ENCODE data around the gene TOGARAM1.

TOGARAM1 gene

DNA sequence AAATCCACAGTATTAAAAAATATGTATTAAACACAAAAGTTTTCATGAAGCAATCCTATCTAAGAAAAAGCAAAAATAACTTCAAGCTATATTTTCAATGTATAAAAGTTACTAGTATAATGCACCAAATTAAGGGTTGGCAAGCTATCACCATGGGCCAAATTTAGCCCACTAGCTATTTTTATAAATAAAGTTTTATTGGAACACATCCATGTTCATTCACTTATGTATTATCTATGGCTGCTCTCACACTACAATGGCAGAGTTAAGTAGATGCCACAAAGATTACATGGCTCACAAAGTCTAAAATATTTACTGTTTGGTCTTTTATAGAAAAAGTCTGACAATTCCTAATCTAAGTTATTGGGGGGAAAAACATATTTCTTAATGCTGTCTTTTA, 17.9 kb upstream of the TOGARAM1 start:
- Histone ChIP-seq H3K4me3 (ENCODE audit: low read depth, low read length, poor library complexity, severe bottlenecking) (no peak overlapping the region), H3K79me2 (ENCODE audit: insufficient read depth, low read length) (peaks cover 5% of the 10 kb centered on the region; the same call in 1 of the 2 replicates), H3K4me1 (ENCODE audit: insufficient read depth, low read length, severe bottlenecking) (no peaks in the 10 kb centered on the region), H3F3A (ENCODE audit: insufficient read depth, low read length) (no peaks in the 10 kb centered on the region; the same call in 1 of the 2 replicates), H3K36me3 (ENCODE audit: insufficient read depth, low read length) (peaks cover 65% of the 10 kb centered on the region), H3K9me2 (ENCODE audit: low read depth, low read length) (no peaks in the 10 kb centered on the region), H3K9ac (ENCODE audit: low read length) (no peak overlapping the region), H3K27ac (ENCODE audit: low read depth, low read length, poor library complexity, severe bottlenecking) (no peak overlapping the region), H3K4me2 (ENCODE audit: low read length) (no peak overlapping the region), H4K20me1 (ENCODE audit: insufficient read depth, low read length) (no peaks in the 10 kb centered on the region), H2AFZ (ENCODE audit: low read length) (no peak overlapping the region), H3K9me3 (ENCODE audit: low read length) (peaks cover 6% of the 10 kb centered on the region; the same call in 1 of the 2 replicates), H3K27me3 (ENCODE audit: insufficient read depth, low read length) (no peaks in the 10 kb centered on the region)
- no peak for TF ChIP-seq EZH2 (IDR thresholded peaks at IDR 0.05; ENCODE audit: borderline replicate concordance, low read length)
- TF ChIP-seq, protein P1, sequence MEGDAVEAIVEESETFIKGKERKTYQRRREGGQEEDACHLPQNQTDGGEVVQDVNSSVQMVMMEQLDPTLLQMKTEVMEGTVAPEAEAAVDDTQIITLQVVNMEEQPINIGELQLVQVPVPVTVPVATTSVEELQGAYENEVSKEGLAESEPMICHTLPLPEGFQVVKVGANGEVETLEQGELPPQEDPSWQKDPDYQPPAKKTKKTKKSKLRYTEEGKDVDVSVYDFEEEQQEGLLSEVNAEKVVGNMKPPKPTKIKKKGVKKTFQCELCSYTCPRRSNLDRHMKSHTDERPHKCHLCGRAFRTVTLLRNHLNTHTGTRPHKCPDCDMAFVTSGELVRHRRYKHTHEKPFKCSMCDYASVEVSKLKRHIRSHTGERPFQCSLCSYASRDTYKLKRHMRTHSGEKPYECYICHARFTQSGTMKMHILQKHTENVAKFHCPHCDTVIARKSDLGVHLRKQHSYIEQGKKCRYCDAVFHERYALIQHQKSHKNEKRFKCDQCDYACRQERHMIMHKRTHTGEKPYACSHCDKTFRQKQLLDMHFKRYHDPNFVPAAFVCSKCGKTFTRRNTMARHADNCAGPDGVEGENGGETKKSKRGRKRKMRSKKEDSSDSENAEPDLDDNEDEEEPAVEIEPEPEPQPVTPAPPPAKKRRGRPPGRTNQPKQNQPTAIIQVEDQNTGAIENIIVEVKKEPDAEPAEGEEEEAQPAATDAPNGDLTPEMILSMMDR (IDR thresholded peaks at IDR 0.05; ENCODE audit: low read length) = no peak

DNA sequence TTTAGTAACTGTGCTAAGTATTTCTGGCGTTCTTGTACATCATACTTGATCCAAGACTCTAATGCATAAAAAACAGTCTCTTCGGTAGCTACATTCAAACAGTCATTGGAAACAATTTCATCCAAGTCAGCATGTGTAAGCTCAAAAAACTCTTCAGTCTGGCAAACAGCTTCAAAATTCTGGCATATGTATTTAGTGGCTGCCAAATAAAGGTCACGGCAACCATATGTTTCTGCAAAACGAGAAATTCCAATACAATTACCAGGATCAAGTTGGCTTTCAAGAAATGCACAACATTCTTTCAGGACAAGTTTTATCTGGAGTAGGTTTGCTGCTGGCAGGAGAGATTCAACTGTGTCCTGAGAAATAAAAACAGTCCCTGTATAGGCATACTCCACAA, 16.7 kb upstream of the TOGARAM1 start:
- peaks cover 6% of the 10 kb centered on the region; the same call in 1 of the 2 replicates for H3K9me3 ChIP-seq (ENCODE audit: low read length)
- TF ChIP-seq, protein P1 (IDR thresholded peaks at IDR 0.05; ENCODE audit: low read length) = no peak
- no peak for TF ChIP-seq EZH2 (IDR thresholded peaks at IDR 0.05; ENCODE audit: borderline replicate concordance, low read length)
- no peaks in the 10 kb centered on the region for H3K27me3 ChIP-seq (ENCODE audit: insufficient read depth, low read length)
- H3K4me1 ChIP-seq (ENCODE audit: insufficient read depth, low read length, severe bottlenecking) = no peaks in the 10 kb centered on the region
- H4K20me1 ChIP-seq (ENCODE audit: insufficient read depth, low read length) = no peaks in the 10 kb centered on the region
- peaks cover 10% of the 10 kb centered on the region for H3K79me2 ChIP-seq (ENCODE audit: insufficient read depth, low read length)
- H3F3A ChIP-seq (ENCODE audit: insufficient read depth, low read length) = no peaks in the 10 kb centered on the region; the same call in 1 of the 2 replicates
- no peak overlapping the region for H3K4me2 ChIP-seq (ENCODE audit: low read length)
- H2AFZ ChIP-seq (ENCODE audit: low read length) = no peak overlapping the region
- no peak overlapping the region for H3K27ac ChIP-seq (ENCODE audit: low read depth, low read length, poor library complexity, severe bottlenecking)
- H3K36me3 ChIP-seq (ENCODE audit: insufficient read depth, low read length) = peaks cover 54% of the 10 kb centered on the region
- H3K4me3 ChIP-seq (ENCODE audit: low read depth, low read length, poor library complexity, severe bottlenecking) = no peak overlapping the region
- H3K9ac ChIP-seq (ENCODE audit: low read length) = no peak overlapping the region
- no peaks in the 10 kb centered on the region for H3K9me2 ChIP-seq (ENCODE audit: low read depth, low read length)

DNA sequence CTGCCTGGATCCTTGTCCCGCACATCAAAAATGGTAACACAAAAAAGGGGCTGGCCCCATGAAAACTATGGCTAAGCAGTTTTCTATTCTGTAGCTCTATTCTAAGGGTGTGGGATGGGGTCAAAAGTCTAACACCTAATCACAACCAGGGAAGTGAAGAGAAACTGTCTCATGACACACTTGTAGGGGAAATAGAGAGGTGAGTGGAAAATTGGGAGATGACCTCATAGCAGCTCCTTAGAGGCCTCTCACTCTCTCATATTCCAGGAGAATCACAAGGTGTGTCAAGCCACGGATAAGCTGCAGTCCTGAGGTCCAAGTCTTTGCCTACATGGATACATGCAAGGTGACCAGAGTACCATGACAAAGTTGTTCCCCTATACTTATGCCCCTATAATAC, 10.9 kb upstream of the TOGARAM1 start:
- Histone ChIP-seq H3K9me3 (ENCODE audit: low read length) (peaks cover 6% of the 10 kb centered on the region; the same call in 1 of the 2 replicates), H2AFZ (ENCODE audit: low read length) (no peak overlapping the region), H4K20me1 (ENCODE audit: insufficient read depth, low read length) (no peaks in the 10 kb centered on the region), H3K4me3 (ENCODE audit: low read depth, low read length, poor library complexity, severe bottlenecking) (no peak overlapping the region), H3K27me3 (ENCODE audit: insufficient read depth, low read length) (no peaks in the 10 kb centered on the region), H3F3A (ENCODE audit: insufficient read depth, low read length) (no peaks in the 10 kb centered on the region), H3K4me2 (ENCODE audit: low read length) (no peak overlapping the region), H3K9me2 (ENCODE audit: low read depth, low read length) (no peaks in the 10 kb centered on the region), H3K36me3 (ENCODE audit: insufficient read depth, low read length) (peaks cover 27% of the 10 kb centered on the region), H3K9ac (ENCODE audit: low read length) (no peak overlapping the region), H3K79me2 (ENCODE audit: insufficient read depth, low read length) (peaks cover 49% of the 10 kb centered on the region), H3K4me1 (ENCODE audit: insufficient read depth, low read length, severe bottlenecking) (no peaks in the 10 kb centered on the region), H3K27ac (ENCODE audit: low read depth, low read length, poor library complexity, severe bottlenecking) (no peak overlapping the region)
- TF ChIP-seq EZH2 (IDR thresholded peaks at IDR 0.05; ENCODE audit: borderline replicate concordance, low read length) = no peak
- TF ChIP-seq, protein P1 (IDR thresholded peaks at IDR 0.05; ENCODE audit: low read length) = no peak

Data from OCI-LY1 (cell line).